ENCODE results near the gene RCBTB1.
"Not testable (repeated sequence)": the region's sequence is repeated elsewhere in the genome, so short reads cannot be mapped to it uniquely, and the experiment has no call there.

RCBTB1 gene

DNA sequence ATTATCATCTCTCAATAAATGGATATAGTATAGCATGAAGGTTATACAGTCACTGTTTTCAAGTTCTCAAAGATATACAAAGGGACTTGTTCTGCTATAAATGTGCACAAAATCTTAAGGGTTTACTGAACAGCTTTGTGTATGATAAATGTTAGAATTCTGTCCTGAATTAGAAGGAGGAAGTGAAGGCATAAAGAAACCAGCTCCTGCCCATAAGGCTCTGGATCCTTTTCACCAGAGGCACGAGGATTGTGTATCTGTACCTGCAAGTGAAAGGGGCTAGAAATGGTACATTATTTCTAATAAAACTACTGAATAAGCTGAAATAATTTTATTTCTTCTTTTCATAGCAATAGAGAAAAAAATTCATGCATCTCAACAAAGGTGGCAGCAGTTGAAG lies 57.2 kb downstream of the RCBTB1 start:
- H3K4me3 ChIP-seq (ENCODE audit: low read depth, low read length), result no peak overlapping the region
- DNase-seq (ENCODE audit: low read depth), result no peak

DNA sequence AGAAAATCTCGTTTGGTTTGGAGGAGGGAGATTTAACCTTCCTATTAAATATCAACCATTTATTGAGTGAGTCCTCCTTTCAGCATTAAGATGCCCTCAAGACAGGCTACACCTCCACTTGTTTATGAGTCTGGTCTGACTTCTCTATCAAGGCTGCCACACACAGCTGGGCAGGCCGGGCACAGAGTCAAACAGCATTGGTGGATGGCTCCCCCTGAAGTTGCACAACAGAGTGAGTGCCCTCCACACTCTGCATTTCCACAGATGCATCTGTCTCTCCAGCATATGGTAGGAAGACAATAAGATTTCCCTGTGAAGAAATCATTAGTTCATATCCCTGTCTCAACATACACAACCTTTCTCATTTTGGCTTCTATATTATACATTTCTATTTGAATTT lies 58.2 kb downstream of the RCBTB1 start:
- DNase-seq (ENCODE audit: low read depth), result no peak
- H3K4me3 ChIP-seq (ENCODE audit: low read depth, low read length), result no peak overlapping the region

DNA sequence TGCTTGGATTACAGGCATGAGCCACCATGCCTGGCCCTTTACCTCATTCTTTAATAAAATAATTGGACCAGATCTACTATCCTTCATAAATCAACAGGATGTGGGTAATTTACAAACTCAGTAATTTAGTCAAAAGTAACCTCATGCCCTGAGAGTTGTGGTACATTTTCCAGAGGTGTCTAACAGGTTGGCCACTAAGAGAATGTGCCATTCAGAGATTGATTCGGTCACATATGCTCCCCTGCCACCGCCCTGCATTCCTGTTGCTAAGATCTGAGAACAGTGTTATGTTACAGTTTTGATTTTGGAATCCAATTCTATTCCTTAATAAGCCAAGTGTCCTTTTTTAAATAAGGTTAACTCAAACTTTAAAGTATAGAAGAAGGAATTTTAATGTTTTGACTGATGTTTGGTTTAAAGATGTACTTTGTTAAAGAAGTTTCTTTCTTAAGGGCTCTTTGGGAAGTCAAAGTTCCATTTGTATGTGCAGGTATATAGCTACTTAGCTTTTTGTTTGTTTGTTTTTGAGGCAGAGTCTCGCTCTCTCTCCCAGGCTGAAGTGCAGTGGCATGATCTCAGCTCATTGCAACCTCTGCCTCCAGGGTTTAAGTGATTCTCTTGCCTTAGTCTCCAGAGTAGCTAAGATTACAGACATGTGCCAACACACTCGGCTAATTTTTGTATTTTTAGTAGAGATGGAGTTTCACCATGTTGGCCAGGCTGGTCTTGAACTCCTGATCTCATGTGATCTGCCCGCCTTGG lies 60.4 kb downstream of the RCBTB1 start:
- DNase-seq (ENCODE audit: low read depth), result no peak
- H3K4me3 ChIP-seq (ENCODE audit: low read depth, low read length), result no peak overlapping the region

DNA sequence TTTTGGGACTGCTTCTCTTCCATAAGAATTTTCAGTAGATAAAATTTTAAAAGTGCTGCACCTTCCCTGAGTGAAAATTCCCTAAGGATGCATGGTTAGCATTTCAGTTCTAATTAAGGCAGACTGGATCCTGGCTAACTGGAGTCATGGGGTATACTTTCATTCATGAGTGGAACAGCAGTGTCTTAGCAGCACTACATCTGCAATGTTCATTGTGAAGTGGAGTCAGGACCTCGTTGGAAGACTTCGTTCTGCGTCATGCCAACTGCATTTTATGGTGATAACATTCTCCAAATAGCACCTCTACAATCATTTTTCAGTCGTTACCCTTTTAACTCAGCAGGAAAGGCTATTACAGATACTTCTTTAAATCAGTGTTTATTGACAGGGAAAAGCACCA lies 64.1 kb downstream of the RCBTB1 start:
- H3K4me3 ChIP-seq (ENCODE audit: low read depth, low read length), result no peak overlapping the region
- DNase-seq (ENCODE audit: low read depth), result no peak

DNA sequence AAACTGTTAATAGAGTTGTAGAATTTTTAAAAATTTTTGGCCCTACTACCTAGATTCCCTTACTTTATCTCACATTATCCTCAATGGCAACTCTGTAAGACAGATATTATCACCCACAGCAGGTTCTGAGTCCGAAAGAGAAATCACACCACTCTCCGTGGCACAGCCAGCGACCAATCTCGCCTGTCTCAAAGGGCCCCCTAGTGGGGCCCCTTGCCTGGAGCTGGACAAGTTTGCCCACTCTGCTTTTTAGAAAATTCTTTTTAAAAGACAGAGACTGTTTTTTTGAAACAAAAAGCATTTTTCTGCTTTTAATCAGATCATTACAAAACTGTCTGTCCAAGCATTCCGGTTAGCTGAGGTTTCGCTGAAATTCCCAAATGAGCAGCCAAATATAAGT lies 67.9 kb downstream of the RCBTB1 start:
- DNase-seq (ENCODE audit: low read depth), result no peak
- no peak overlapping the region for H3K4me3 ChIP-seq (ENCODE audit: low read depth, low read length)

DNA sequence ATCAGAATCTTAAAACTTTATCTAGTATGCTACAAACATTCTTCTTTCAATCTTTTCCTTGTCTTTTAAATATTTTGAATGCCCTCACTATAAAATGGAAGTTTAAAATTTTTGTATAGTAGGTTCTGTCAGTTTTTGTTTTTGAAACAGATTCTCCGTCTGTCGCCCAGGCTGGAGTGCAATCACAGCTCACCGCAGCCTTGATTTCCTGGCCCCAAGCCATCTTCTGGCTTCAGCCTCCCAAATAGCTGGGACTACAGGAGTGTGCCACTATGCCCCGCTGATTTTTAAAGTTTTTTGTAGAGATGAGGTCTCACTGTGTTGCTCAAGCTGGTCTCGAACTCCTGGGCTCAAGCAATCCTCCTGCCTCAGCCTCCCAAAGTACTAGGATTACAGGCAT lies 68.9 kb downstream of the RCBTB1 start:
- no peak for DNase-seq (ENCODE audit: low read depth)
- H3K4me3 ChIP-seq (ENCODE audit: low read depth, low read length), result no peak overlapping the region

DNA sequence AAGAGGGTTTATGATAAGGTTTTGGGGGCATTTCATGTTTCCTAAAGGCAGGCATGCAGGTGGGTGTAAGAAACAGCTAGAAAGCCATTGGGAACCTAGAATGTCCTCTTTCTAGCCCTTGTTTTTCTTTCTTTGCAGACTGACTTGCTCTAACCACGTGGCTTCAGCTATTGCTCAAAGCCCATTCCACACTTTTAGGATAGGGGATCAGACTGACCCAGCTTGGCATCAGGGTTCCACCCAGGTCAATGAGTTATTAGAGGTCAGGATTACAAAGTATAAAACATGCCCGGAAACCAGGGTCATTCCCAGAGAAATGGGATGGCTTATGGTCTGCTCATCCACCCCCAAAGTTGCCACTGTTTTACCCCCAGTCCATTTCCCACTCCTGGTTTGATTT lies 72.8 kb downstream of the RCBTB1 start:
- no peak overlapping the region for H3K4me3 ChIP-seq (ENCODE audit: low read depth, low read length)
- no peak for DNase-seq (ENCODE audit: low read depth)

DNA sequence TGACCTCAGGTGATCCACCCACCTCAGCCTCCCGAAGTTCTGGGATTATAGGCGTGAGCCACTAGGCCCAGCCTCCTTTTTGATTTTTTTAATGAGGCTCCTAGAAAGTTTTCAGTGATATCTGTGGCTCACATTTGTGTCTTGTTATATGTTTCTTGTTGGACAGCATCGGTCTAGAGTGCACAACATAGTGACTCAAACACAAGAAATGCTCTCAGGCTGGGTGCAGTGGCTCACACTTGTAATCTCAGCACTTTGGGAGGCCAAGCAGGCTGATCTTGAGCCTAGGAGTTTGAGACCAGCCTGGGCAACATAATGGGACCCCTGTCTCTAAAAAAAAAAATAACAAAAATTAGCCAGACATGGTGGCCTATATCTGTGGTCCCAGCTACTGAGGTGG lies 81.4 kb downstream of the RCBTB1 start:
- no peak for DNase-seq (ENCODE audit: low read depth)
- H3K4me3 ChIP-seq (ENCODE audit: low read depth, low read length), result no peak overlapping the region

DNA sequence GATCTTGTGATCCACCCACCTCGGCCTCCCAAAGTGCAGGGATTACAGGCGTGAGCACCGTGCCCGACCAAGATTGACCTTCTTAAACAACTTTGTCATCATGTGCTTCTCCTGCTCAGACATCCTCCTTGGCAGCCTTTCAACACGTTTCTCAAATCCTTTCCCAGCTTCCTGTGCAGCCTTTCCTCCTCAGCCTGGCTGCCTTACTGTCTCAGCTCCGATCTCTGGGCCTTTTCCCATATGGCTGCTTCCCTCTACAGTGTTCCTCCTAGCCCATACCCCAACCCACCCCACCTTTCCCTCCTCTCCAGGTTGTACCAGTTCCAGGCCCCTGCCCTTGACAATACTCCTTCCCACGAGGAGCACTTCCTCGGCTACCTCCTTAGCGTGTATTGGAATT lies 82.4 kb downstream of the RCBTB1 start:
- no peak for DNase-seq (ENCODE audit: low read depth)
- H3K4me3 ChIP-seq (ENCODE audit: low read depth, low read length), result no peak overlapping the region

DNA sequence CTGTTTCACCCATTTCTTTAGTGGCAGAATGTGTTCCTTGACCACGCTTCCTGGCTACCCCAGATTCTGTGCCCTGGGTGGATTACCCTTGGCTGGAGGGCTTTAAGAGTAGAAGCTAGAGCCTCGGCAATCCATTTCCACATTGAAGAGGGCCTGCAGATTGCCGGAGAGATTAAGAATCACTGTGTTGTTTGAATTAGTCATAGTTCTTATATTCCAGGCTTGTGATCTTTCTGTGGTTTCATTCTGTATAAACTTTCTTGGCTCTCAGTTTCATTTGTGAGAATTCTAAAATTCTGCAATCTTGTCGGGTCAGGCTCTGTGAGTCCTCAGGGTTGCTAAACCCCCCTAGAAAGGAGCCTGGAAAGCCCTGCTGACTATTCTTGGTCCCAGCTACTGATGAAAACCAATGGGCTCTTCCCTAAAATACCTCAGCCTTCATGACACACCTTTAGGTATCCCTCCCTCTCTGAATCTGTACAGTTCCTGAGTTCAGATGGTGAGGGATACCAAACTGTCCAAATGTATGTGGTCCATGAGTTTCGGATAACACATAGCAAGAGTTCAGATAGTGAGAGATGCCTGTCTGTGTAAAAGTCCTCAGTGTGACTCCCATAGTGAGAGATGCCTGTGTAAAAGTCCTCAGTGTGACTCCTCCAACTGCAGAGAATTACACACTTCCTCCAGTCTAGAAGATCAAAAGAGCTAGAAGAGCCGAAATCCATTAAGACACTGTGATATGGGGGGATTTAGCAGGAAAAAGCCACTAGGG lies 85.3 kb downstream of the RCBTB1 start:
- DNase-seq (ENCODE audit: low read depth), result peak; percentile 36
- H3K4me3 ChIP-seq (ENCODE audit: low read depth, low read length), result no peak overlapping the region

DNA sequence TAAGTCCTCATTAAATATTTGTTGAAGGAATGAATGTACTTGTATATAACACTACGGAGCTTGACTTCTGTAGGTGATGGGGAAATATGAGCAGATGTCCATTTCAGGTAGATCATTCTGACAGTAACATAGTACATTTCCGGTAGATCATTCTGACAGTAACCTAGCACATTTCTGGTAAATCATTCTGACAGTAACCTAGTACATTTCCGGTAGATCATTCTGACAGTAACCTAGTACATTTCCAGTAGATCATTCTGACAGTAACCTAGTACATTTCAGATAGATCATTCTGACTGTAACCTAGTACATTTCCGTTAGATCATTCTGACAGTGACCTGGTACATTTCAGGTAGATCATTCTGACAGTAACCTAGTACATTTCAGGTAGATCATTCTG lies 87.2 kb downstream of the RCBTB1 start:
- H3K4me3 ChIP-seq (ENCODE audit: low read depth, low read length), result no peak overlapping the region
- no peak for DNase-seq (ENCODE audit: low read depth)

DNA sequence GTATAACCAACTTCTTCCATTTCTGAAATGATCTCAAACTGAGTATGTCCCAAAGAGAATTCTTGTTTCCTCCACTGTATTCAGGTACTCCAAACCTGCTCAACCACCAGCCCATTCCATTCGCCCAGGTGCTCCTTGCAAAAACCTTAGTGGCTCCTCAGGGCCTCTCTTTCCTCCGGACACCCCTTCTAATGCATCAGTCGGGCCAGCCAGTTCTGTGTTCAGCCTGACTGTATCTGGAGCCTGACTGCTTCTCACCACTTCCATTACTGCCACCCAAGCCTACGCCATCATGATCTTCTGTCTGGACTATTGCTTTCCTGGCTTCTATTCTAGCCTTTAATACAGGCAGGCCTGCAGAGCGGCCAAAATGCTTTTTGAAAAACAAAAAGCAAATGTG lies 88.1 kb downstream of the RCBTB1 start:
- H3K4me3 ChIP-seq (ENCODE audit: low read depth, low read length), result no peak overlapping the region
- DNase-seq (ENCODE audit: low read depth), result no peak

DNA sequence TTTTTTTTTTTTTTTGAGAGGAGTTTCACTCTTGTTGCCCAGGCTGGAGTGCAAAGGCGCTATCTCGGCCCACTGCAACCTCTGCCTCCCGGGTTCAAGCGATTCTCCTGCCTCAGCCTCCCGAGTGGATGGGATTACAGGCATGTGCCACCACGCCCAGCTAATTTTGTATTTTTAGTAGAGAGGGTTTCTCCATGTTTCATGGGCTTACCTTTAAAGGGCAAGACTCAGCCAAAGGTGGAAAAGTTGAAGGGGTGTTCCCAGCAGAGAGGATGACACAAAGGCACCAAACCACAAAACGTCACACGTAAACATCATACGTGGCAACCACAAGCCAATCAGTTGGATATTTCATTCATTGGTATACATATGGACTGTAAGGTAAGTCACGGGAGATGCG lies 88.5 kb downstream of the RCBTB1 start:
- not testable (repeated sequence) for H3K4me3 ChIP-seq (ENCODE audit: low read depth, low read length); DNase-seq (ENCODE audit: low read depth)

DNA sequence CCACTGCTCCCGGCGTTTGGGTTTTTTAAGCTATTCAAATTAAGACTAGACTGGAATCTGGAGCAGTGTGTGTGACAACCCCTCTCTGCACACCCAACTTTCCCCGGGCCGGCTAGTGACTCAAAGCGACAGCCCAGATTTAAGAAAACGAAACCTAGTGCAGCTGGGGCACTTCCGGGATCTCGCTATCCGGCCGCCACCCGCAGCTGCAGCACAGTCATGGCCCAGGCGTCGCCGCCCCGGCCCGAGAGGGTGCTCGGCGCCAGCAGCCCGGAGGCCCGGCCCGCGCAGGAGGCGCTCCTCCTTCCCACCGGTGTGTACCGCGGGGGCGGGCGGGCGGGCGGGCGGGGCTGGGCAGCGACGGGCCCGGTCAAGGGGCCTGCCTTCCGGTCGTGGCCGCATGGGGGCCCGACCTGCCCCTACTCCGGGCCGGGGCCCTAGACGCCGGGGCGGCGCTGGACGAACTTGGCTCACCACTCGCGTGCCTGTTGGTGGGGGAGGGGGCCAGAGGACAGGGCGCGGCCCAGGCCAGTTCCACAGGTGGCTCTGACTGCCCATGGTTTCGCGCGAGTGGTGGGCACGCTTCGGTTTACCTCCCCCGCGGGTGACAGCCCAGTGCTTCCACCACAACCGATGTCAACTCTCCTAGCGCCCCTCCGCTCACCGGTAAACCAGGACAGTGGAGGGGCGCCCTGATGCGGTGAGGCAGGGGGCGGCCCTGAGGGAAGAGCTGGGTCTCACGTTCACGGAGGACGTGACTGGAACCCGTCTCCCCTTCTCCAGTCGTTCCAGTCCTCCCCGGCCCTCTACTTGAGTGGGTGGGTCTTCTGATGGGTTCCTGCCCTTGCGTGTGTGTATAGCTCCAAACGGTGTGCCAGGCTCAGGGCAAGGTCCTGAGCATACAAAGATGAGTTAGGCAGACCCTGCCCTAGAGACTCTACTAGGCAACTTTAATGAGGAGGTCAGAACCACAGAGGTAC lies 89.3 kb downstream of the RCBTB1 start, which contains the start of gene PHF11:
Gene PHF11, plus strand, starts transcription at position 171 of the 980 bp plus-strand sequence. Its CDS starts 49 bp downstream, at position 220.
- H3K4me3 ChIP-seq (ENCODE audit: low read depth, low read length), result peak within 1 kb of the TSS; percentile 57
- no peak for DNase-seq (ENCODE audit: low read depth)

DNA sequence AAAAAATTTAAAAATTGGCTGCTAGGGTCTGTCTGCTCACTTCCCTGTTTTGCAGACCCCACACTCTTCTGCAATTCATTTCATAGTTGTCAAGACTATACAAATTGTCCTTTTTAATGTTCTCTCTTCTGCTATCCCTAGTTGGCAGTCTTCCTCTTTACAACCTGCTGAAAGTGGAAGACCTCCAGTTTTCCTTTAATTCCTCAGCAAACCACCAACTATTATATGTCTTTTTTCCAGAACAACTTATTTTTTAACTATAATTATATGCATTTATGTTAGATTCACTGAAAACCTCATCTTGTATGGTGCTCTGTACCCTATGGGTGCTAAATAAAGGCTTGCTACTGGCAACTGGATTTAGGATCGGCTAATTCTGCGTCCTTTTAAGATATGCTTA lies 90.7 kb downstream of the RCBTB1 start:
- H3K4me3 ChIP-seq (ENCODE audit: low read depth, low read length), result peak overlapping the region; percentile 57
- DNase-seq (ENCODE audit: low read depth), result no peak

DNA sequence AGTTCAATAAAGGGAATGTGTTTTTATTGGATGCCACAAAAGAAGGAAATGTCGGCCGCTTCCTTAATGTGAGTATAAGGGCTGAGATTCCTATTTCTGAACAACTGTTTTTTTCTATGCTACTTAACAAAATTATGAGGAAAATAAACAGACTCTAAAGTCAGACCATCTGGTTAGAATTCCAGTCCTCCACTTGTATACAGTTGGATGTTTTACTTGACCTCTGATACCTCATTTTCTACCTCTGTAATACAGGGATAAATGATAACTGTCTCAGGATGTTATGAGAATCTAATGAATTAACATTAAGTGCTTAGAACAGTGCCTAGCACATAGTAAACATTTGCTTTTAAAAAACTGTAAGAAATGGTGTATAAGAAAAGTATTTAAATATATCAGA lies 96.8 kb downstream of the RCBTB1 start:
- H3K4me3 ChIP-seq (ENCODE audit: low read depth, low read length), result no peak overlapping the region
- DNase-seq (ENCODE audit: low read depth), result no peak

Data from skeletal muscle cell (primary cell).